PC-3 (cell line): ENCODE measurements around the gene C1orf53. TPM values are rescaled to one million over a fixed set of nuclear protein-coding genes. Genes with fewer than 3 reads are reported as not detected.

Experiments used
- ATAC-seq: fragments of 200-7000 bp; cut with Tn5 transposase; 2 replicates; pipeline ENCODE4 v1.9.1; 2020; ENCODE audit warnings: mild to moderate bottlenecking, moderate library complexity
- BruUV-seq: library from RNA; stranded (reverse); fragments of 400-500 nt; replicated peaks from 2 replicates; lab custom pipeline; 2021; lab: Mats Ljungman, UMichigan
- CTCF ChIA-PET: fragments of 300-600 bp; sonication (Branson Sonifier 250); formaldehyde crosslinking; loops from one replicate; lab custom pipeline; 2022; ENCODE audit warnings: antibody characterized with exemption; lab: Charles Lee
- POLR2A ChIA-PET: fragments of 300-600 bp; sonication (Branson Sonifier 250); formaldehyde crosslinking; loops from one replicate; lab custom pipeline; 2022; ENCODE audit warnings: antibody characterized with exemption; ENCODE audit not compliant: unreplicated experiment; lab: Charles Lee
- DNase-seq: peaks from one replicate; pipeline ENCODE4 v3.0.0-alpha.2; 2015
- H2AFZ ChIP-seq: fragments of 300-600 bp; sonication (generic); 2 replicates; pipeline ENCODE4 v1.6.0; 2016; ENCODE audit warnings: antibody characterized with exemption, low read length
- H3F3A ChIP-seq: fragments of 300-600 bp; sonication (generic); one replicate; pipeline ENCODE4 v1.6.0; 2017; ENCODE audit warnings: antibody characterized with exemption, low read length, control low read depth, mild to moderate bottlenecking; ENCODE audit not compliant: unreplicated experiment
- H3K27ac ChIP-seq: fragments of 300-600 bp; sonication (generic); 2 replicates; pipeline ENCODE4 v1.5.1; 2016; ENCODE audit warnings: mild to moderate bottlenecking, low read length
- H3K27me3 ChIP-seq: fragments of 300-600 bp; sonication (generic); 2 replicates; pipeline ENCODE4 v1.6.1; 2016; ENCODE audit warnings: low read length, mixed read lengths
- H3K36me3 ChIP-seq: fragments of 300-600 bp; sonication (generic); 2 replicates; pipeline ENCODE4 v1.6.1; 2016; ENCODE audit warnings: low read depth, mixed run types, low read length, mixed read lengths
- H3K4me1 ChIP-seq: fragments of 300-600 bp; sonication (generic); 2 replicates; pipeline ENCODE4 v1.5.1; 2016; ENCODE audit warnings: low read length; ENCODE audit not compliant: insufficient read depth
- H3K4me2 ChIP-seq: fragments of 300-600 bp; sonication (generic); 2 replicates; pipeline ENCODE4 v1.6.0; 2016; ENCODE audit warnings: low read length
- H3K4me3 ChIP-seq: fragments of 300-600 bp; sonication (generic); 2 replicates; pipeline ENCODE4 v1.5.1; 2016; ENCODE audit warnings: mild to moderate bottlenecking, low read length, mixed read lengths
- H3K79me2 ChIP-seq: fragments of 300-600 bp; sonication (generic); 2 replicates; pipeline ENCODE4 v1.6.1; 2017; ENCODE audit warnings: low read length, mixed read lengths
- H3K9ac ChIP-seq: fragments of 300-600 bp; sonication (generic); 2 replicates; pipeline ENCODE4 v1.6.0; 2016; ENCODE audit warnings: mild to moderate bottlenecking, low read length
- H3K9me2 ChIP-seq: fragments of 300-600 bp; sonication (generic); replicated peaks from 2 replicates; pipeline ENCODE4 v1.6.1; 2016; ENCODE audit warnings: mixed run types, low read length, mixed read lengths
- H3K9me3 ChIP-seq: fragments of 300-600 bp; sonication (generic); 2 replicates; pipeline ENCODE4 v1.6.1; 2016; ENCODE audit warnings: low read length, mixed read lengths
- H4K20me1 ChIP-seq: fragments of 300-600 bp; sonication (generic); 2 replicates; pipeline ENCODE4 v1.6.1; 2016; ENCODE audit warnings: low read length, mixed read lengths
- CTCF ChIP-seq: fragments of 300-600 bp; sonication (generic); conservative IDR thresholded peaks from 2 replicates; pipeline ENCODE4 v1.5.1; 2017; ENCODE audit warnings: antibody characterized with exemption, low read depth, mild to moderate bottlenecking, low read length
- EZH2 ChIP-seq: fragments of 300-600 bp; sonication (generic); IDR thresholded peaks from one replicate; pipeline ENCODE4 v1.6.1; 2017; ENCODE audit warnings: antibody characterized with exemption, mild to moderate bottlenecking, low read length; ENCODE audit not compliant: unreplicated experiment
- EZH2phosphoT487 ChIP-seq: fragments of 300-600 bp; sonication (generic); IDR thresholded peaks from 2 replicates; pipeline ENCODE4 v1.6.1; 2018; ENCODE audit warnings: mild to moderate bottlenecking, antibody characterized with exemption, low read length, borderline replicate concordance
- intact Hi-C: fragments of 100-400 bp; cut with micrococcal nuclease; formaldehyde crosslinking; loops from 2 replicates; pipeline ENCODE4 v1.9.0; 2023
- total RNA-seq: library from RNA; depleted of rRNA; stranded (reverse); fragments of >200 nt; gene quantifications from 2 replicates; pipeline ENCODE4 v1.2.3, GENCODE V29; 2014

Gene C1orf53
- total RNA-seq, 1 experiment from 2014 or later: 10.4 TPM

DNA sequence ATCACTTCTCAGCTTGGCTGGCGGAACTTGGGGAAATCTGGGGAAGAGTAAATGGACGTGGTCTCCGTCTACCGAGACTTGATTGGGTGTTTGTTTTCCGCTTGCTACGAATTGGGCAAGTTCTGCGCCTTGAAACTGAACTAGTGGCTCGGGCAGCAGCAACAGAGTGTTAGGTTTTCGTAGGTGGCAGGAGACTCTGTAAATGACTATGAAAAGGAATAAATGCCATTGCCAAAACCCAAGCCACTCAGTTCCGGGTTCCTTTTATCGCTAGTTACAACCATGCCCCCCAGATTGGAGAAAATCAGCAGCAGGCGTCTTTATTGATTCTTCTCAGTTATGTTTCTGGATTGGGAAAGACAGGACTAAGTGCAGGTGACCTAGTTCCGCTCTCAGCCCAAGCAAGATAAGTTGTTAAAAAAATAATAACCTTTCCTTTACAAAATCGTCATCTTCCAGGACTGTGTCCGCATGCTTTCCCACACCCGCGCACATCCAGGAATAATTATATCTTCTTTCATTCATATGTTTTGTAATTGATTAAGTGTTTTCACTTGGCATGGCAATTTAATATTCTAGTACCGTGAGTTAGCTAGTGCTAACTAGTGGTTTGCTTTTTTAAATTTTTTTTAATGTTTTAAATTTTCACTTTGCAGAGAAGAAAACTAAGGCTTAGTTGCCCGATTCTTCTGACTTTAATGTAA is 18.1 kb downstream of the C1orf53 start:
- BruUV-seq: no TSS peak
- intact Hi-C loops: loop anchor here (10.0 kb wide), 2 partner anchors 516 to 544 kb away; no protein-coding TSS in a partner anchor
- Histone ChIP-seq H3K4me1 (no peaks in the 10 kb centered on the region), H3K4me2 (no peak overlapping the region), H3K4me3 (no peak overlapping the region), H3F3A (no peaks in the 10 kb centered on the region), H2AFZ (no peak overlapping the region), H3K27me3 (no peaks in the 10 kb centered on the region), H3K27ac (no peak overlapping the region), H3K36me3 (no peaks in the 10 kb centered on the region), H4K20me1 (no peaks in the 10 kb centered on the region), H3K9me3 (no peaks in the 10 kb centered on the region), H3K9ac (no peak overlapping the region), H3K9me2 (no peaks in the 10 kb centered on the region), H3K79me2 (no peaks in the 10 kb centered on the region)
- ATAC-seq (no peak), DNase-seq (no peak)
- CTCF ChIA-PET: no interaction called here
- POLR2A ChIA-PET: no interaction called here
- no peak for TF ChIP-seq CTCF
- TF ChIP-seq EZH2: no peak
- TF ChIP-seq EZH2phosphoT487: no peak

GRCh38 chr1:197921235-197922069 is 19.0 kb downstream of the C1orf53 start:
- intact Hi-C loops: loop anchor here (10.0 kb wide), 2 partner anchors 517 to 543 kb away; no protein-coding TSS in a partner anchor
- Histone ChIP-seq H3K9me3 (no peaks in the 10 kb centered on the region), H3K36me3 (no peaks in the 10 kb centered on the region), H3K9ac (no peak overlapping the region), H4K20me1 (no peaks in the 10 kb centered on the region), H3K4me1 (no peaks in the 10 kb centered on the region), H3K4me2 (no peak overlapping the region), H2AFZ (no peak overlapping the region), H3K4me3 (no peak overlapping the region), H3F3A (no peaks in the 10 kb centered on the region), H3K27ac (no peak overlapping the region), H3K9me2 (no peaks in the 10 kb centered on the region), H3K79me2 (no peaks in the 10 kb centered on the region), H3K27me3 (no peaks in the 10 kb centered on the region)
- ATAC-seq: no peak
- no peak for DNase-seq
- ChIA-PET CTCF (no interaction called here), POLR2A (no interaction called here)
- no TSS peak for BruUV-seq
- TF ChIP-seq EZH2phosphoT487 (no peak), CTCF (no peak), EZH2 (no peak)

DNA sequence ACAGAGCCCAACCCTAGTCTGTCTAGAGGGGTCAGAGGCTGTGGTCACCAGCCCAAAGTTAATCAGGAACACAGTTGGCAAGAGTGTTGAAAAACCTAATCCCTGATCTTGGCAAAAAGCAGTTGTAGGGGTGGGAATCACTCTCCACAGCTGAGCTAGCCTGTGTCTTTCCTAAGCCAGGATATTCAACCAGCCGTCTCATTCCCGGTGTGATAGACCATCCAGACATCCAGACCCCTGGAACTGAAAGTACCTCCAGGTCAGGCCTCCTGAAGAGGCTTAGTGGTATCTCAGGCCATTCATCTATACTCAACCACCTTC is 19.6 kb downstream of the C1orf53 start:
- TF ChIP-seq EZH2phosphoT487 (no peak), EZH2 (no peak), CTCF (no peak)
- H3K4me1 ChIP-seq: no peaks in the 10 kb centered on the region
- BruUV-seq: no TSS peak
- H3K4me3 ChIP-seq: no peak overlapping the region
- no peak for ATAC-seq
- ChIA-PET POLR2A (no interaction called here), CTCF (no interaction called here)
- no peak overlapping the region for H3K4me2 ChIP-seq
- H3K9me2 ChIP-seq: no peaks in the 10 kb centered on the region
- no peak overlapping the region for H3K27ac ChIP-seq
- no peak overlapping the region for H3K9ac ChIP-seq
- intact Hi-C loops: loop anchor here (10.0 kb wide), 2 partner anchors 517 to 543 kb away; no protein-coding TSS in a partner anchor
- no peaks in the 10 kb centered on the region for H3K36me3 ChIP-seq
- H3K9me3 ChIP-seq: no peaks in the 10 kb centered on the region
- no peak for DNase-seq
- no peaks in the 10 kb centered on the region for H3K79me2 ChIP-seq
- no peaks in the 10 kb centered on the region for H3F3A ChIP-seq
- no peaks in the 10 kb centered on the region for H3K27me3 ChIP-seq
- no peaks in the 10 kb centered on the region for H4K20me1 ChIP-seq
- no peak overlapping the region for H2AFZ ChIP-seq
